GM18858 (cell line): ENCODE results near the gene SSTR1.

ENCODE experiments used
- ATAC-seq: cut with Tn5 transposase; IDR thresholded peaks from one replicate; pipeline ENCODE4 v1.9.1; 2021; ENCODE audit not compliant: unreplicated experiment

Gene SSTR1

DNA sequence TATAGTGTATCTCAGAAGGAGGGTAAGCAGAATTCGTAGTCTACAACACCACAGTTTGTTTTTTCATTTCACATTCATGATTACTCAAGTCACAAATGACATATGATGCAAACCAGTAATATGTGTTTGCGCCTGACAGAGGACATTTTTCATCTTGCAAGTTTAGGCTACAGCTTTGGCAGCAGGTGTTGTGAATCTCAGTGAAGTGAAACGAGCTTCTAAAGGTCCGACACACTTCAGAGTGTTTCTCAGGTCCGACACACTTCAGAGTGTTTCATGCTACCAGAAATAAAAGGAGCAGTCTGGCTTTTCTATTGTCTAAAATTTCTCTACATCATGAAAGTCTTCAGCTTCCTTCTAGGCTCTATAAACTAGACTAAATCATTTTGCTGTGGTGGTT, 25.5 kb downstream of the SSTR1 start:
- no peak for ATAC-seq

DNA sequence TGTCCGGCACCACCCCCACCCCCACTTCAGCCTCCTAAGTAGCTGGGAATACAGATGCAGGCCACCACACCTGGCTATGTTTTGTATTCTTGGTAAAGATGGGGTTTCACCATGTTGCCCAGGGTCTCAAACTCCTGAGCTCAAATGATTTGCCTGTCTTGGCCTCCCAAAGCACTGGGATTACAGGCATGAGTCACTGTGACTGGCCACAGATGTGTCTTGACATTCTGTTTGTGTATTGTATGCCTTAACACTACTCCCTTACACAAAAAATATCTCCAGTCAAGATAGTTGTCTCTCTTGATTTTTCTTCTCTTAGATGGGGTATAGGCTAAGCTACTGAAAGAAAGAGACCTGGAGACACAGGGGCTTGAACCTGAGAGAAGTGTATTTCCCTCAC, 30.6 kb downstream of the SSTR1 start:
- ATAC-seq: no peak

DNA sequence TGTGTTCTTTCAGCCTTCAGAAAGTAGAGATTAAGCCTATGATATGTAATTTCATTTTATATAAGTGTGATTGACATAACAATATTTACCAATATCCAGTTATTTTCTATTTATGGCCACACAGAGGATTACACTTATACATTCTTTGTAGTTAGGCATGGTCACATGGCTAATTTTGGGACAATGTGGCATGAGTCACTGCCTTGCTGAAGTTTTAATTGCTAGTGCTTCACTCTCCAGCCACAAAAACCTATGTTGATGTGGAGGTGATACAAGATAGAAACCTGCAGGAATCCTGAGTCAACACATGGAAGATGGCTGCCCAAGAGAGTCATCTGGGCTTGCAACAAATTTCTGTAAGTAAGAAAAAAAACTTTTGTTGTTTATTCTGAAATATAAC, 31.2 kb downstream of the SSTR1 start:
- ATAC-seq: no peak

DNA sequence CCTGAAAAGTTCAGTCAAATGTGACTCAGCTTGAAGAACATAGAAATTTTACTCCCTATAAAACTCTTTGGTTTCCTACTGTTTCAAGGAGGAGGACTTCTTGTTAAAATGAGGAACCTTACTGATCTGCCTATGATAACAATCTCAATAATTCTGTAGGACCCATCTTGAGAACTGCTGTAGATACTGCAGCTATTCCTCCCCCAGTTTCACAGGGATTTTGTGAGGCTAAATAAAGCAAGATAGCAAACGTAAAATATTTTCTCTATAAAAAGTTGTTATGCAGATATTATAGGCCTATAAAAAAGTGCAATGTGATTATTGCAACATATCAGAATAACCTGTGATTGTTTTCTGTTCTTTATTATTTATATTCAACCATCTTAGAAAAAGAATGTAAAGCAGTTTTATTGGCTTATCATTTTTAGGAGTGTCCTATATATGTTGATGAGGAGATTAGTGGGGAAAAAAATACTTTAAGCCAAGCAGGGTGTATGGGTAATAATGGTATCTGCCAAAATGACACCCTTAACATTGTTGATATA, 36.1 kb downstream of the SSTR1 start:
- no peak for ATAC-seq

DNA sequence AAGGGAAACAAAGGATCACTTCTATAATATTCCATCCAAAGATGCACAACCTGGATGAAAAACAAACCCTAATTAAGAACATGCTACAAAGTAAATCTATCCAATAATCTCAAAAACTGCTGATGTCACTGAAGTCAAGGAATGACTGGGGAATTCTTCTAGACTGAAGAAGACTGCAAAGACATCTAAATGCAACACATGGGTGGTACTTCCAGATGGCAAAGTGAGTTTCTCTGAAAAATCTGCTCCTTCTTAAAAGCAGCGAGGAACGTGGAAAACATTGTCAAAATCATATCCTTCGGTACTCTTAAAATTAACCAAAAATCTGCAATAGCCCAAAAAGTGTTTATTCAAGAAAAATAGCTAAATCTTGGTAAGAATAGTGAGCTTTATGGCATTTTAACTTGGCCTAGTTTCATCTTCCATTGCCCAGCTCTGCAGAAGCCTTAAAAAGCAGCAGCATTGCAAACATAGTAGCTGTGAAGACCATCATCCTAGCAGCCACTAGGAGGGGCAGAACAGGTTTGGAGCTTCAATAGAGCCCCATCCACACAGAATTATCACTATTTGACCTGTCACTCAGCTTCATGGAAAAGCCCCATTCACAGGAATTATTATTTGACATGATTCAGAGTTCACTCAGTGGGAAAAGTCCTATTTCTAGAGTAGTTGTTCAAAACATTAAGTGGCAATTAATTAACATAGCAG, 40.8 kb downstream of the SSTR1 start:
- no peak for ATAC-seq

DNA sequence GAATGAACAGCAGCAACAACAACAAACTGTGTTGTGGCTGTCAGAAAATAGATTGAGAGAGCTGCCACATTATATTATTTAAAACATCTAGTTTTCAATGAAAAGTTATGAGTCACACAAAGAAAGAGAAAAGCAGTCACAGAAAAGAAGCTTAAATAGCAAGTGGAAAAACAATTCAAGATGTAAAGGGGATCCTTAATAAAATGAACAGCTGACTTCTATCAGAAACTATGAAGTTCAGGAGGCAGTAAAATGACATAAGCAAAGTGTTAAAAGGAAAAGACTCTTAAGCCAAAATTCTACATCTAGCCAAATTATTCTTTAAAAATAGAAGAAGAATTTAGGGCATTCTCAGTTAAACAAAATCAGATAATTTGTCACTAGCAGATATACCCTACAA, 42.6 kb downstream of the SSTR1 start:
- no peak for ATAC-seq

DNA sequence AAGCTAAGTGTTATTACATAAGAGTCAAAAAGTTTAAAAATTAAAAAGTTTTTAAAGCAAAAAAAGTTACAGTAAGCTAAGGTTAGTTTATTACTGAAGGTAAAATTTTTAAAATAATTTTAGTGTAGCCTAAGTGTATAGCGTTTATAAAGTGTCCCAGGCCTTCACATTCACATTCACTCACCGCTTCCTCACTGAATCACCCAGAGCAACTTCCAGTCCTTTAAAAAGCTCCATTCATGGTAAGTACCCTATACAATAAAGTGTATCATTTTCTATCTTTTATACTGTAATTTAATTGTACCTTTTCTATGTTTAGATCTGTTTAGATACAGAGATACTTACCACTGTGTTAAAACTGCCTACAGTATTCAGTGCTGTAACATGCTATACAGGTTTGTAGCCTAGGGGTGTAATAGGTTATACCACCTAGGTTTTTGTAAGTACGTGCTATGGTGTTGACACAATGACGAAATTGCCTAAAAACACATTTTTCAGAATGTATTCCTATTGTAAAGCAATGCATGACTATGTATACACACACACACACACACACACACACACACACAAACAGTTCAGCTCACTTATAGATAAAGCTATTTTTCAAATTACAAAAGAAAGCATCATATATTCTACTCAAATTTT, 44.5 kb downstream of the SSTR1 start:
- ATAC-seq: no peak

DNA sequence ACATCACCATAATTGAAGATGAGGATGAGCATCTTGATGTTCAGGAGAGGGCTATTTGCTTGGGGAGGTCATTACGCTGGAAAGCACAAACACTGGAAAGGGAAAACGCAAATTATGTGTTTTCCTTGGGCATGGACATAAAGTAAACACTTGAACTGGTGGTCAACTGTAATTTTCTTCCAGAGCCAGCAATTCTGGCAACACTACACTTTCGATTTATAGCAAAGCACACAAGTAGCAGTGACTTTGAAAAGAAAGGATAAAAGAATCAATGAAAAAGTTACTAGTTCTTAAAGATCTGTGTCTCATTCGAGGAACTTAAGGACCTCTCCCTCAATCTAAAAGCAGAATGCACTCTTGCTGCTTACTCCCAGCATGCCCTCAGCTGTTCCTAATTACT, 46.0 kb downstream of the SSTR1 start:
- ATAC-seq: no peak

DNA sequence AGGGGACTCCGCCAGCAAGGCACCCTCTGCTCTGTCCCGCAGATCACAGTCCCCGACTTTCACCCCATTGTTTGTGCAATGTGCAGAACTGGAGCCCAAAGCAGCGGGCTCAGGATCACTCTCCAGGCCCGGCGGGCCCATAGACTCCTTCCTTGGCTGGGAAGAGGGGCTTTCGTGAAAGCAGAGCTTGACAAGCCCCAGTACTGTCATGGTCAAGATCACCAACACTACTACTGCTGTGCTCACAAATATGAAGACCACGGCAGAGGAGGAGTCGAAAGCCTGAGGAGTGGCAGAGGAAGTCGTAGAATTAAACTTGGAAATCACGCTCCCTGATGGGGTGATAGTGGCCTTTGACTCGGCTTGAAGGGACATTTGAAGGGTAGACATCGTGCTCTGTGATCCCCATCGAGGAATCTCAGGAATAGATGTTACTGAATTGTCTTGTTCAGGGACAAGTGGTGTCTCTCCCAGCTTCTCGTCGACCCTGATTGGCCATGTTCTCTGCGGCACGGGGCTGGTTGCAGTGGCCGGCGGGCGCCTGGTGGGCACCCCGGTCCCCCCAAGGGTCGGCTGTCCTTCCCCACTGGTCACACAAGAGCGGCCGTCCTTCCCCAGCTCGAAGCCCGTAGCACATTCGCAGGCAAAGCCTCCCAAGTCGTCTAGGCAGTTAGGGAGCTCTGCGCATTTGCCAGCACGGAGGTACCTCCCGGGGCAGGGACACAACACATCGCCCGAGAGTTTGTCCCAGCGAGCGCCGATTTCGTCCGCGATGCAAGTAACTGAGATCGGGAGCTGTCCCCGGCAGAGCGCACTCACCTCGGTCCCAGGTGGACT, 47.1 kb downstream of the SSTR1 start:
- ATAC-seq: no peak

DNA sequence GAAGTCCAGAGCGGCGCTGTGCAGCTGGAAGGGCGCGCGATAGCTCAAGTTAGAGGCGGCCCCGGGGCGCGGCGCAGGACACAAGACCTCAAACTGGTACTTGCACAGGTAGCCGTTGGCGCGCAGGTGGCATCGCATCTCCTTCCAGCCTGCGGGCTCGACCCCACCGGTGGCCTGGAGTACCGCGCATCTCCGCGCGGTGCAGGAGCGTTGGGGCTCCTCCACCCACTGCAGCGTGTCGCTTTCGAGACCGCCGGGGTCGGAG, 47.6 kb downstream of the SSTR1 start:
- no peak for ATAC-seq

DNA sequence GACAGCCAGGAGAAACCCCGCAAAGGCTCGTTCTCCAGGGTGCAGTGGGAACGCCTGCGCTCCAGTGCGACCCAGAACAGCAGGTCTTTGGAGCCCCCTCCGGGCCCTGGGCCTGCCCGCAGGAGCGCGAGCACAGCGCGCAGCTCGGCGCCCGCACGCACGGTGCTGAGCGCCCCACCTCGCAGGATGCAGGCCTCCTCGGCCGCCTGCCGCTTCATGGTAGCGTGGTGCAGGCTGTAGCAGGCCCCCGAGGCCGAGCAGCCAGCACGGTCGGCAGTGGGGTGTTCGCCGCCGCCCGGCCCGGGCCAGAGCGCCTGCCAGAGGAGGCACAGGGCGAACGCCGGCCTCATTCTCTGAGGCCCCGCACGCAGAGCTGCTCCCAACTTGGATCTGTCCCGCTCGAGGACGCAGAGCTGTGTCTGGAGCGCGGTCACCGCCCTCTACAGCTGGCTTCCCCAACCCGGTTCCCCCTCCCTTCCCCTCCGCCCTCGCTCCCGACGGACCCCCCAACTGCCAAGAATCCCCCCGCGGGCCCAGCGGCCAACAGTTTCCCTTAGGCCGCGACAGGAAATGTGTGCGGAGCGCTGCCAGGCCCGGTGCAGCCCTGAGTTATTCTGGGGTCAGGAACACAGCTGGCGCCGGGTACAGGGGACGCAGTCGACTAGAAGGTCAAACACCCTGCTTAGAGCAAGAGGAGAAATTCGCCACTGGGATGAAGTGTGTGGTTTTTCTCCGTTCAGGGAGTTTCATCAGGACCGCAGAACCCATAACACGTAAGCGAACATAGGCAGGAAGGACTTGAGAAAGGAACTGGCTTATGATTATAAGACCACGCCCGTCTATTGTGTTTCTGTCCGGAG, 48.2 kb downstream of the SSTR1 start, which contains the start of gene CLEC14A:
Gene CLEC14A, minus strand, starts transcription at position 421 of the 860 bp plus-strand sequence. Its CDS starts 71 bp downstream, at position 350.
- no peak for ATAC-seq

DNA sequence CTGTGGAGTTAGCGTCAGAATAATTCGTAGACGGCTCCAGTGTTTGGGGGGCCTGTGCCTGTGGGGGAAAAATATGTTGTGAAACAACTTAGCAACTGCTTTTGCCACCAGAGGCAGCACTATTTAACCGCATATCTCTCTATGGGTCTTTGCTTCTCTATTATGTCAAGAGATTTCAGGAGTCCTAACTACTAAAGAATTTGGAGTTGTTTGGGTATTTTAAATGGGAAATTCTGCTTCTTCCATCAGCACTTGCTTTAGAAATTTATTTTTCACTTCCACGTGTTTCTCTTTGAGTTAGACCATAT, 48.8 kb downstream of the SSTR1 start:
- ATAC-seq: no peak

DNA sequence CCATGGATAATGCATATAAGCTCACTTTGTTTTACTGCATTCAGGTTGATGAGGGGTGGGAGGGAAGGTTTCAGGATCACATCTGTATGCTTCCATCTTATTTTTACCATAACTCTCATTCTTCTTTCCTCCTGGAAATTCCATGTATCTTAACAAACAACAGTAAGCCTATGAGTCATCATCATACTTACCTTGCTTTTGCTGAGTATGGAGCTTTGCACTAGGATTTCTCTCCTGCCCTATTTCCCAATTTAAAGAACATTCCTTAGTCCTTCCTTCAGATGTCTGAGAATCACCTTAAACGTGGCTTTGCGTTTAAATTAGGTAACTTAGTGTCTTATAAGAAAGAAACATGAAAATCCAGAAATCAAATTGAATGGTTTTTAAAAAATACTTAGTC, 49.8 kb downstream of the SSTR1 start:
- no peak for ATAC-seq

DNA sequence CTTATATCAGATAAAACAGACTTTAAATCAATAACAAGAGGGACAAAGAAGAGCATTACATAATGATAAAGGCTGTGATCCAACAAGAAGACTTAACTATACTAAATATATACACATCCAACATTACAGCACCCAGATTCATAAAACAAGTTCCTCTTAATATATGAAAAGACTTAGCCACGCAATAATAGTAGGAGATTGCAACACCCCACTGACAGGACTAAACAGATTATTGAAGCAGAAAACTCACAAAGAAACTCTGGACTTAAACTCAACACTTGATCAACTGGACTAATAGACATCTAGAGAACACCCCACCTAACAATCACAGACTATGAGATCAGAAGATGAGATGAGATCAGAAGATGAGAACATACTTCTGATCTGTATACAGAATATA, 53.9 kb downstream of the SSTR1 start:
- ATAC-seq: no peak
